Mesenchymal stem cell (in vitro differentiated cells and primary cell): Measurements from ENCODE around the gene PNRC1. TPM values are rescaled to one million over a fixed set of nuclear protein-coding genes. Genes with fewer than 3 reads are reported as not detected.

ENCODE experiments used
- small RNA-seq: library from polyadenylated mRNA; stranded (forward); fragments of <200 nt; extraction: miRNeasy Mini kit (QIAGEN cat#:217004); gene quantifications from one replicate; pipeline ENCODE3, GENCODE V24; 2013; ENCODE audit warnings: low read depth

PNRC1 gene

Small RNA genes lying within 50 kb of the gene (small RNA-seq; reads per million reads assigned to genes)
- gene RN7SL336P (not detected), gene RNU2-61P (not detected)
